Measurements from ENCODE around the gene RUNX3.

The RUNX3 gene

GRCh38 chr1:24918370-24918769 lies 11.7 kb downstream of the RUNX3 start:
- no peak overlapping the region for H3K4me3 ChIP-seq (replicated peaks in 1 of 2; ENCODE audit: low read depth in 2 of 2, low read length in 2 of 2)
- DNase-seq (ENCODE audit: low read depth in 2 of 2) = no peak
- TF ChIP-seq, protein P1, sequence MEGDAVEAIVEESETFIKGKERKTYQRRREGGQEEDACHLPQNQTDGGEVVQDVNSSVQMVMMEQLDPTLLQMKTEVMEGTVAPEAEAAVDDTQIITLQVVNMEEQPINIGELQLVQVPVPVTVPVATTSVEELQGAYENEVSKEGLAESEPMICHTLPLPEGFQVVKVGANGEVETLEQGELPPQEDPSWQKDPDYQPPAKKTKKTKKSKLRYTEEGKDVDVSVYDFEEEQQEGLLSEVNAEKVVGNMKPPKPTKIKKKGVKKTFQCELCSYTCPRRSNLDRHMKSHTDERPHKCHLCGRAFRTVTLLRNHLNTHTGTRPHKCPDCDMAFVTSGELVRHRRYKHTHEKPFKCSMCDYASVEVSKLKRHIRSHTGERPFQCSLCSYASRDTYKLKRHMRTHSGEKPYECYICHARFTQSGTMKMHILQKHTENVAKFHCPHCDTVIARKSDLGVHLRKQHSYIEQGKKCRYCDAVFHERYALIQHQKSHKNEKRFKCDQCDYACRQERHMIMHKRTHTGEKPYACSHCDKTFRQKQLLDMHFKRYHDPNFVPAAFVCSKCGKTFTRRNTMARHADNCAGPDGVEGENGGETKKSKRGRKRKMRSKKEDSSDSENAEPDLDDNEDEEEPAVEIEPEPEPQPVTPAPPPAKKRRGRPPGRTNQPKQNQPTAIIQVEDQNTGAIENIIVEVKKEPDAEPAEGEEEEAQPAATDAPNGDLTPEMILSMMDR (IDR thresholded peaks at IDR 0.05; ENCODE audit: low read depth, low read length) = no peak

- DNase-seq (ENCODE audit: low read depth in 2 of 2) = no peak
- no peak overlapping the region for H3K4me3 ChIP-seq (replicated peaks in 1 of 2; ENCODE audit: low read depth in 2 of 2, low read length in 2 of 2)
- TF ChIP-seq, protein P1 (IDR thresholded peaks at IDR 0.05; ENCODE audit: low read depth, low read length) = no peak
Observed at GRCh38 chr1:24917327-24918074, 12.6 kb downstream of the RUNX3 start.

GRCh38 chr1:24915816-24916602 lies 14.1 kb downstream of the RUNX3 start:
- TF ChIP-seq, protein P1 (IDR thresholded peaks at IDR 0.05; ENCODE audit: low read depth, low read length) = no peak
- no peak overlapping the region for H3K4me3 ChIP-seq (replicated peaks in 1 of 2; ENCODE audit: low read depth in 2 of 2, low read length in 2 of 2)
- no peak for DNase-seq (ENCODE audit: low read depth in 2 of 2)

GRCh38 chr1:24914226-24915069 lies 15.6 kb downstream of the RUNX3 start:
- H3K4me3 ChIP-seq (replicated peaks in 1 of 2; ENCODE audit: low read depth in 2 of 2, low read length in 2 of 2) = no peak overlapping the region
- DNase-seq (ENCODE audit: low read depth in 2 of 2) = peak in 1 of 2 donors; percentile 30
- TF ChIP-seq, protein P1 (IDR thresholded peaks at IDR 0.05; ENCODE audit: low read depth, low read length) = no peak

- TF ChIP-seq, protein P1 (IDR thresholded peaks at IDR 0.05; ENCODE audit: low read depth, low read length) = no peak
- H3K4me3 ChIP-seq (replicated peaks in 1 of 2; ENCODE audit: low read depth in 2 of 2, low read length in 2 of 2) = no peak overlapping the region
- no peak for DNase-seq (ENCODE audit: low read depth in 2 of 2)
Observed at GRCh38 chr1:24913616-24914225, 16.4 kb downstream of the RUNX3 start.

DNA sequence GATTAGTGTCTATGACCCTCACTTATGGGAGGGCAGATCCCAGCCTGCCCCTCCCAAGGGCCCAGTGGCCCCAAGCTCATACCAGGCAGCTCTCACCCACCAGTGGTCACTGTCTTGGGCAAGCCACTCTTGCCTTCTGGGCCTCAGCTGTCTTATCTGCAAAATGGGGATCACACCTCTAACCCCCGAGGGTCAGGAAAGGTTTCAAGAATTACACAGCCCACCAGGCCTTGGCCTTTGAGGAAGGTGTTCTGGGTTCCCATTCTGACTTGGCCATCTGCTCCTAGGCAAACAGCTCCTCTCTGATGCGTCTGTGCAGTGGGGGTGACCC lies 16.8 kb downstream of the RUNX3 start:
- TF ChIP-seq, protein P1 (IDR thresholded peaks at IDR 0.05; ENCODE audit: low read depth, low read length) = no peak
- no peak overlapping the region for H3K4me3 ChIP-seq (replicated peaks in 1 of 2; ENCODE audit: low read depth in 2 of 2, low read length in 2 of 2)
- DNase-seq (ENCODE audit: low read depth in 2 of 2) = no peak
